Right lobe of liver (tissue), 6 donors: ENCODE data around the gene RHOH. TPM values are rescaled to one million over a fixed set of nuclear protein-coding genes. Genes with fewer than 3 reads are reported as not detected.
A peak's percentile ranks its signal among the peaks of the same experiment; 100 is the strongest.

ENCODE experiments used
- ATAC-seq, 4 donors: fragments of 200-7000 bp; cut with Tn5 transposase; one replicate each; pipeline ENCODE4 v1.9.1; 2020; ENCODE audit warnings: mild to moderate bottlenecking in 4 of 4, moderate library complexity in 4 of 4
- DNase-seq, 3 donors: peaks; one replicate each; pipeline ENCODE4 v3.0.0-alpha.2; 2020
- H3K27ac ChIP-seq, 3 donors: fragments of 200-600 bp; one replicate each; pipeline ENCODE4 v1.8.0; 2022
- H3K27me3 ChIP-seq, 2 donors: fragments of 200-600 bp; one replicate each; pipeline ENCODE4 v1.8.0; 2022
- H3K36me3 ChIP-seq, 4 donors: fragments of 200-600 bp; sonication (generic) in 1 of 4; one replicate each; pipeline versions ENCODE4 v1.5.1 to v1.8.0; 2017 to 2022; ENCODE audit warnings: control low read depth in 1 of 4
- H3K4me1 ChIP-seq, 4 donors: fragments of 200-600 bp; sonication (generic) in 1 of 4; one replicate each; pipeline versions ENCODE4 v1.5.1 to v1.8.0; 2017 to 2022; ENCODE audit warnings: control low read depth in 1 of 4
- H3K4me3 ChIP-seq, 3 donors: fragments of 200-600 bp; one replicate each; pipeline ENCODE4 v1.8.0; 2022
- H3K9me3 ChIP-seq, 4 donors: fragments of 200-600 bp; sonication (generic) in 1 of 4; one replicate each; pipeline versions ENCODE4 v1.5.1 to v1.8.0; 2017 to 2022; ENCODE audit warnings: control low read depth in 1 of 4
- CTCF ChIP-seq, 4 donors: fragments of 200-600 bp in 3 of 4; fragments of 450-650 bp in 1 of 4; IDR thresholded peaks; one replicate each; pipeline versions ENCODE4 v1.5.1 to v1.8.0; 2016 to 2022; ENCODE audit warnings: antibody characterized with exemption in 4 of 4, mild to moderate bottlenecking in 2 of 4
- POLR2A ChIP-seq: fragments of 450-650 bp; IDR thresholded peaks from one replicate; pipeline ENCODE4 v1.6.1; 2017; ENCODE audit warnings: antibody characterized with exemption, mild to moderate bottlenecking
- WGBS: methylation state at CpG from one replicate; pipeline ENCODE4 v1.1.6; 2018; ENCODE audit warnings: low coverage, low lambda C conversion rate; ENCODE audit not compliant: insufficient coverage; ENCODE audit errors: missing lambda C conversion rate; 5-methylcytosine and 5-hydroxymethylcytosine counted together
- intact Hi-C, 2 donors: fragments of 100-400 bp; cut with DNase I; formaldehyde crosslinking; loops; one replicate each; pipeline versions ENCODE4 v1.11.2 to v1.14.1; 2022
- total RNA-seq, 6 experiments: library from RNA; depleted of rRNA in 2 of 6; stranded (reverse); fragments of >200 nt in 2 of 6; fragmentation: NEBNext Ultra II Directional in 3 of 6; extraction: Animal tissue kit (Norgen Biotek cat#: 25700) in 3 of 6; gene quantifications; one replicate each; pipeline versions ENCODE4 v1.1.0 to v1.2.4, GENCODE V29; 2016 to 2023
- donor health status: DM: no; HTN: yes; CAD: no.
- donor health status: DM: no; HTN: no; CAD: no.
- donor health status: DM: no; HTN: no; CAD: no.
- donor health status: DM: no; HTN: yes; CAD: no.
- donor health status: DM: no; HTN: yes; CAD: no.

The RHOH gene
- total RNA-seq, 6 experiments from 2014 or later, result 0.25 to 1.2 (median 0.62) TPM

DNA sequence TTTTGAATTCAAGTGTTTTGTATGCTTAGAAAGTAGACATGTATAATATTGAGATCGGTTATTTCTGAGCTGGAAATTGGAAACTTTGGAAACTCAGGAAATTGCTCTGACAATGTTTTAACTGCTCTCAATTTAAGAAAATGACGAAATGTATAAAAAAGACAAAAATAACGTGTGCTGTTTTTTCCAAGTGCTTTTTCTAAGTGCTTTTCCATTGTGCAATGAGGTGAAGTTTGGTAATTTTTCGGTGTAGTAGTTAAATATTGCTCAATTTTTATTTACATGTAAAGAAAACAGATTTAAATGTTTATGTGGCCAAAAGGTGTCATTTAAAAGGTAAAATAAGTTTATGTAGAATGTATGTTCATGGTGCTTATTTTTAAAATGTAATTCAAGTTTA, 39.4 kb upstream of the RHOH start:
- TF ChIP-seq CTCF (IDR thresholded peaks at IDR 0.05) (no peak), POLR2A (no peak)
- ATAC-seq (peak in 2 of 4 donors; percentile 21 to 50), DNase-seq (no peak)
- WGBS, result 29% methylated on average over 4 of the region's 4 CpGs
- Histone ChIP-seq H3K4me3 (no peak overlapping the region), H3K4me1 (no peaks in the 10 kb centered on the region), H3K27ac (peak overlapping the region in 1 of 3 donors; percentile 26), H3K27me3 (no peaks in the 10 kb centered on the region), H3K9me3 (no peaks in the 10 kb centered on the region), H3K36me3 (no peaks in the 10 kb centered on the region)
- intact Hi-C loops, result no loop called here

DNA sequence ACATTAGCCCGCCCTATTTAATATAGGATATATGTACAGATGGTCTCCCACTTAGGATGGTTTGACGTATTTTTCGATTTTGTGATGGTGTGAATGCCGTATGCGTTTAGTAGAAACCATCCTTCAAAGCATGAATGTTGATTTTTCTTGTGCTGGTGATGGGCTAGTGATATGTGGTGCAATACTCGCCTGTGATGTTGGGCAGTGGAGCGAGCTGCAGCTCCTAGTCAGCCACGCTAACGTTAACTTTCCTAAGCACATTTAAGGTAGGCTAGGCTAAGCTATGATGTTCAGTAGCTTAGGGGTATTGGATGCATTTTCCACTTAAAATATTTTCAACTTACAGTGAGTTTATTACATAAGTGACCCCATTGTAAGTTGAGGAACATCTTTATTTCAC, 36.6 kb upstream of the RHOH start:
- no peak for ATAC-seq
- 98% methylated on average over 9 of the region's 9 CpGs for WGBS
- intact Hi-C loops, result no loop called here

DNA sequence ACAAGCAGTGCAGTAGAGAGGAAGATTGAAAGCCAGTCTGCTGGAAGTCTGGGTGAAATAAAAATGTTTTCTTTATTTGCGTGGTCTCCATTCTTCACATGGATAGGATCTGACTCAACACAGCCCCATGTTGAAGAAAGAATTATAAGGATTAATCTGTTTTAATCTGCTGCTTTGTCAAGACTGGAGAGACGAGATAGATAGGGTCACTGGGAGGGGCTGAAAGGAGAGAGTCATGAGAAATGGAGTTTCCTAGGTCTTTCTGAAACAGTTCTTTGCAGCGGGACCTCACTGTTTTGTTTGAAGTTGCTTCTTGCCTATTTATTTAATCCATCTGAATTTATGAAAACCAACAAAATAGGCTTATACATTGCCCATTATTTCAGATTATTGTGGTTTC, 32.4 kb upstream of the RHOH start:
- Histone ChIP-seq H3K4me3 (no peak overlapping the region), H3K27me3 (no peaks in the 10 kb centered on the region), H3K9me3 (no peaks in the 10 kb centered on the region), H3K27ac (no peak overlapping the region), H3K36me3 (no peaks in the 10 kb centered on the region), H3K4me1 (no peaks in the 10 kb centered on the region)
- TF ChIP-seq CTCF (IDR thresholded peaks at IDR 0.05) (no peak), POLR2A (no peak)
- no peak for DNase-seq
- intact Hi-C loops, result no loop called here
- no peak for ATAC-seq
- 89% methylated on average over 3 of the region's 3 CpGs for WGBS

More for the DNA sequence above, 36.6 kb upstream of the RHOH start:
- Histone ChIP-seq H3K9me3 (no peaks in the 10 kb centered on the region), H3K4me1 (no peaks in the 10 kb centered on the region), H3K36me3 (no peaks in the 10 kb centered on the region), H3K4me3 (no peak overlapping the region), H3K27me3 (no peaks in the 10 kb centered on the region), H3K27ac (no peak overlapping the region)
- no peak for DNase-seq
- no peak for TF ChIP-seq POLR2A

DNA sequence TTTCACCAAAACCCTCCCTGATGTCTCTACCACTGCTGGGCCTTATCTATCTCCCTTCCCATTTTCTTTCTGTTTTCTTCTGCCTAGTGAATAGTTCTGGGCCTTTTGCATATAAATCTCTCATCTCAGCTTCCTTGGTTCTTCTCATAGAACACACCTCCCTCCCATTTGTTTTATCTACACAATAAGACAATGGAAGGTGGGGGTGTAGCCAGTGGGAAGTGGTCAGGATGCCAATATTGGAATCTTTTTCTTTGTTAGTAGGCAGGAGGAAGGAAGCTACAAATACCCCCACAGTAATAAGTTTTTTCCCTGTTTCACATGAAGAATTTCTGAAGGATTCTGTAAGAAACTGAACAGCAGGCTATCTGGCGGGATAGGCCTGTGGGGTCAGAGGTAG, 30.9 kb upstream of the RHOH start:
- Histone ChIP-seq H3K27ac (no peak overlapping the region), H3K4me3 (no peak overlapping the region), H3K27me3 (no peaks in the 10 kb centered on the region), H3K4me1 (no peaks in the 10 kb centered on the region), H3K9me3 (no peaks in the 10 kb centered on the region), H3K36me3 (no peaks in the 10 kb centered on the region)
- no peak for ATAC-seq
- WGBS, result 77% methylated on average over 1 of the region's 1 CpG
- TF ChIP-seq POLR2A (no peak), CTCF (IDR thresholded peaks at IDR 0.05) (no peak)
- intact Hi-C loops, result no loop called here
- DNase-seq, result no peak

GRCh38 chr4:40168070-40168469, 28.8 kb upstream of the RHOH start:
- Histone ChIP-seq H3K36me3 (no peaks in the 10 kb centered on the region), H3K4me1 (no peaks in the 10 kb centered on the region), H3K4me3 (no peak overlapping the region), H3K27me3 (no peaks in the 10 kb centered on the region), H3K27ac (no peak overlapping the region), H3K9me3 (no peaks in the 10 kb centered on the region)
- TF ChIP-seq CTCF (IDR thresholded peaks at IDR 0.05) (no peak), POLR2A (no peak)
- ATAC-seq (no peak), DNase-seq (no peak)
- intact Hi-C loops, result no loop called here
